GM19099 (cell line): ENCODE data around the gene KCNMB2.

ENCODE experiments used
- POLR2A ChIP-seq: IDR thresholded peaks from 3 replicates; pipeline ENCODE4 v1.6.1; 2011; ENCODE audit warnings: low read depth; ENCODE audit not compliant: insufficient read length; ENCODE audit errors: extremely low read depth

Gene KCNMB2

GRCh38 chr3:178850450-178851190 is 314.4 kb downstream of the KCNMB2 start:
- no peak for TF ChIP-seq POLR2A

GRCh38 chr3:178851564-178851963 is 315.3 kb downstream of the KCNMB2 start:
- no peak for TF ChIP-seq POLR2A

- no peak for TF ChIP-seq POLR2A
Observed at GRCh38 chr3:178856804-178857203, 320.6 kb downstream of the KCNMB2 start.

- TF ChIP-seq POLR2A = no peak
Observed at GRCh38 chr3:178859386-178859785, 323.1 kb downstream of the KCNMB2 start.

- TF ChIP-seq POLR2A = no peak
Observed at GRCh38 chr3:178868681-178869080, 332.4 kb downstream of the KCNMB2 start.

GRCh38 chr3:178870085-178870484 is 333.8 kb downstream of the KCNMB2 start:
- TF ChIP-seq POLR2A = no peak

- TF ChIP-seq POLR2A = no peak
Observed at GRCh38 chr3:178875157-178875556, 338.9 kb downstream of the KCNMB2 start.

GRCh38 chr3:178875836-178876235 is 339.6 kb downstream of the KCNMB2 start:
- no peak for TF ChIP-seq POLR2A

GRCh38 chr3:178880274-178880673 is 344.0 kb downstream of the KCNMB2 start:
- no peak for TF ChIP-seq POLR2A
